ENCODE data around the gene NOX3. TPM values are rescaled to one million over a fixed set of nuclear protein-coding genes. Genes with fewer than 3 reads are reported as not detected.
"Not testable (repeated sequence)": the region's sequence is repeated elsewhere in the genome, so short reads cannot be mapped to it uniquely, and the experiment has no call there.

The NOX3 gene
- total RNA-seq, 1 donor from 2014 or later, result not detected

- H3K4me3 Mint-ChIP-seq; intact Hi-C loops (cut with micrococcal nuclease); H3K36me3 Mint-ChIP-seq (ENCODE audit: low read depth); H3K27ac Mint-ChIP-seq; H3K27me3 Mint-ChIP-seq (ENCODE audit: insufficient read depth); H3K4me1 Mint-ChIP-seq (ENCODE audit: low read depth); DNase-seq (ENCODE audit: low spot score): not testable (repeated sequence)
- H3K9me3 Mint-ChIP-seq, result peaks cover 11% of the 10 kb centered on the region
Observed at GRCh38 chr6:155362968-155363632, 92.5 kb downstream of the NOX3 start.

DNA sequence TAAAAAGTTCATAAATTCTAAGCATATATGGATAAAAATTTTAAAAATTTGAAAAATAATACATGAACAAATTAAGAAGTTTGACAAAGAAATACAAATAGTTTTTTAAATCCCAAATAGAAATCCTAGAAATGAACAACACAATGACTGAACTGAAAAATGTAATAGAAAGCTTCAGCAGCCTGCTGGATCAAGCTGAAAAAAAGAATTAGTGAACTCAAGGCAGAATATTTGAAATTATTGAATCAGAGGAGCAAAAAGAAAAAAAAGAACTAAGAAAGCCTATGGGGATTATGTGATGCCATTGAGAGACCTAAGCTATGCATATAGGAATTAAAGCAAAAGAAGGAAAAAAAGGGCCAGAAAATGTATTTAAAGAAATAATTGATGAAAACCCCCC lies 101.5 kb downstream of the NOX3 start:
- intact Hi-C loops (cut with micrococcal nuclease), result no loop called here
- Mint-ChIP-seq H3K27me3 (ENCODE audit: insufficient read depth) (peaks cover 4% of the 10 kb centered on the region), H3K27ac (no peak overlapping the region), H3K36me3 (ENCODE audit: low read depth) (peaks cover 4% of the 10 kb centered on the region), H3K4me3 (no peak overlapping the region), H3K9me3 (peaks cover 31% of the 10 kb centered on the region), H3K4me1 (ENCODE audit: low read depth) (no peaks in the 10 kb centered on the region)
- DNase-seq (ENCODE audit: low spot score), result no peak

DNA sequence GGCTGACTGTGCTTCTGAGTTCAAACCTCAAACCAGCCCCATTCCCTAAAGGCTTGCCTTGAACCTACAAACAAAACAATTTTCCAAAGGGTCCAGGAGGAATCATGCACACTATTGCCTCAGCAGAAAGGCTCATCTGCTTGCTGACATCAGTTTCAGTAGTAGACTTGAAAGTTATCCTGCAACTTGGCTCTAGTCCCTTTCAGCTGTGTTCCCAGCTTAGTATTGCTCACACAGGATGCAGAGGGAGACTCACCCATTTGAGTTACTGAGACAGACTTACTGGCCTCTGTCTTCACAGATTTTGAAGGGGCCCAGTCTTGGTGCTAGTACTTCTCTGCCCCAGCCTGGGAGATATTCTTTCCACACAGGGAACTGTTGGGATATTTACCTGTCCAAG lies 102.8 kb downstream of the NOX3 start:
- DNase-seq (ENCODE audit: low spot score), result no peak
- H3K9me3 Mint-ChIP-seq, result peaks cover 41% of the 10 kb centered on the region
- H3K27ac Mint-ChIP-seq, result no peak overlapping the region
- intact Hi-C loops (cut with micrococcal nuclease), result no loop called here
- H3K27me3 Mint-ChIP-seq (ENCODE audit: insufficient read depth), result peaks cover 2% of the 10 kb centered on the region
- H3K36me3 Mint-ChIP-seq (ENCODE audit: low read depth), result peaks cover 6% of the 10 kb centered on the region
- peaks cover 5% of the 10 kb centered on the region for H3K4me1 Mint-ChIP-seq (ENCODE audit: low read depth)
- no peak overlapping the region for H3K4me3 Mint-ChIP-seq

DNA sequence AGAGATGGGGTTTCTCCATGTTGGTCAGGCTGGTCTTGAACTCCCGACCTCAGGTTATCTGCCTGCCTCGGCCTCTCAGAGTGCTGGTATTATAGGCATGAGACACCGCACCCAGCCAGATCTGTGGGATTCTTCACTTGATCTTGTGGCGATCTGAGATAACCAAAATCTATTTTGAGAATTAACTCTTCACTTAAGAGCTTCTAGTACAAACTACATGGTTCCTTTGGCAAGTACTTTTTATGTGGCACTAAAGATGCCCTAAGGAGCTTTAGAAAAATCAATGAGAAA lies 103.6 kb downstream of the NOX3 start:
- Mint-ChIP-seq H3K4me3 (no peak overlapping the region), H3K27ac (no peak overlapping the region), H3K36me3 (ENCODE audit: low read depth) (peaks cover 6% of the 10 kb centered on the region), H3K4me1 (ENCODE audit: low read depth) (peaks cover 8% of the 10 kb centered on the region), H3K9me3 (peaks cover 49% of the 10 kb centered on the region), H3K27me3 (ENCODE audit: insufficient read depth) (peaks cover 2% of the 10 kb centered on the region)
- no peak for DNase-seq (ENCODE audit: low spot score)
- intact Hi-C loops (cut with micrococcal nuclease), result no loop called here

DNA sequence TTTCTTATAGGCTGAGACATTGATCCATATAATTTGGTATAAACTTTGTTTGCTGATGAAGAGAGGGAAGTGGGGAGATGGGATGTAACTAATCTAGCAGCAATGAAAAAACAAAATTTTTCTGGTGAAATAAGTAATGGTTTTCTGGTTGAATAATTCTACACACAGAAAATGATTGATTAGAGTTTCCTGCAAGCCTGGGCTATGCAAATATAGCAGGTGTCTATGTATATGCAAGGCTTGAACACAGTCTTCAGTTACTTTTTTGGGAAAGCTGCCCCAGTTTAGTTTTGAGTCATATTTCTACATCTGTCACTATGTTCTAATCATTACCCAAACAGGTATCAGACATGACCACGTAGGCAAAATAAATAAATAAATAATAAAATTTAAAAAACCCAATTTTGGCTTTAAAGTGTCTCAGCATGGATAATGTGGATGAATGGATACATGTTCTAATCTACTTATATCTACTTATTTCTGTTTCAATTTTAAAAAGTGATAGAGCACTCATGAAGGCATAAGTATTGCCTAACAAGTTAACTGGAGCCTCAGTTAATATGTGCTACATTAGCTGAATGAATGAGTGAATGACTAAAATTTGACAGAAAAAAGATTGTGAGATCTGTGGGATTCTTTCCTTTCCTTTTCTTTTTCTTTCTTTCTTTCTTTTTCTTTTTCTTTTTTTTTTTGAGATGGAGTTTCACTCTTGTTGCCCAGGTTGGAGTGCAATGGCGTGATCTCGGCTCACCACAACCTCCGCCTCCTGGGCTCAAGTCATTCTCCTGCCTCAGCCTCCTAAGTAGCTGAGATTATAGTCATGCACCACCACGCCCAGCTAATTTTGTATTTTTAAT lies 104.1 kb downstream of the NOX3 start:
- H3K4me1 Mint-ChIP-seq (ENCODE audit: low read depth), result peaks cover 8% of the 10 kb centered on the region
- H3K36me3 Mint-ChIP-seq (ENCODE audit: low read depth), result peaks cover 6% of the 10 kb centered on the region
- H3K27ac Mint-ChIP-seq, result no peak overlapping the region

DNA sequence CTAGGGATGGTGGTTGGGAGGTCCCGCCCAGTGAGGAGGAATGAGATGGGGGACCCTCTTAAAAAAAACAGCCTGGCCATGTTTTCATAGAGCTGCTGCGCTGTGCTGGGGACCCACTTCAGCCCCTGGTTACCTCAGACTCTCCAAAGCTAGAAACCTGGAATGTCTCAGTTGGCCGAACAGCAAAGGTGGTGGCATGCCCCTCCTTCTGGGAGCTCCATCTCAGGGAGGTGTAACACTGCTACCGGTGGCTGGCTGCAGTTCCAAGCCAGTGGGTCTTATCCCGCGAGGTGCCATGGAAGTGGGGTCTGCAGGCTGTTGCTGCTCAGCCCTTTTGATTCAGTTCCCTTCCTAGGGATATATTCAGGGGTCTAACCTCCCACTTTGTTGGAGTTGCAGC lies 105.7 kb downstream of the NOX3 start:
- no peak for DNase-seq (ENCODE audit: low spot score)
- Mint-ChIP-seq H3K4me1 (ENCODE audit: low read depth) (peaks cover 8% of the 10 kb centered on the region), H3K9me3 (peaks cover 62% of the 10 kb centered on the region), H3K36me3 (ENCODE audit: low read depth) (peaks cover 9% of the 10 kb centered on the region), H3K4me3 (no peak overlapping the region), H3K27me3 (ENCODE audit: insufficient read depth) (peaks cover 2% of the 10 kb centered on the region), H3K27ac (no peak overlapping the region)
- intact Hi-C loops (cut with micrococcal nuclease), result no loop called here

More for the DNA sequence above, 104.1 kb downstream of the NOX3 start:
- DNase-seq (ENCODE audit: low spot score), result no peak
- H3K9me3 Mint-ChIP-seq, result peaks cover 55% of the 10 kb centered on the region
- no peak overlapping the region for H3K4me3 Mint-ChIP-seq
- peaks cover 2% of the 10 kb centered on the region for H3K27me3 Mint-ChIP-seq (ENCODE audit: insufficient read depth)
- intact Hi-C loops (cut with micrococcal nuclease), result no loop called here

- peaks cover 58% of the 10 kb centered on the region for H3K9me3 Mint-ChIP-seq
Observed at GRCh38 chr6:155349129-155349528, 106.5 kb downstream of the NOX3 start.

DNA sequence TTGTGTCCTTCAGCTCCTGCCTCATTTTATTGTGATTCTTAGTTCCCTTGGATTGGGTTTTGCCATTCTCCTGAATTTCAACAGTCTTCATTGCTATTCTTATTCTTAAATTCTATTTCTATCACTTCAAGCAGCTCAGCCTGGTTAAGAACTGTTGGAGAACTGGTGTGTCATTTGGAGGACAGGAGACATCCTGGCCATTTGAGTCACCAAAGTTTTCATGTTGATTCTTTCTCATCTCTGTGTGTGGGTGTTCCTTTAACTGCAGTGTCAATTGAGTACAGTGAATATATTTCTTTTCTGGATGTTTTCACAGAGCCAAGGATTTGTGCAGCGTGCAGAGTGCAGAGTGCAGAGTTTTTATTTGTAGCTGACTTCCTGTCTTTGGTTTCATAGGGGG lies 107.8 kb downstream of the NOX3 start:
- no peak for DNase-seq (ENCODE audit: low spot score)
- no peak overlapping the region for H3K4me3 Mint-ChIP-seq
- H3K27ac Mint-ChIP-seq, result peak overlapping the region; percentile 41
- H3K36me3 Mint-ChIP-seq (ENCODE audit: low read depth), result peaks cover 5% of the 10 kb centered on the region
- intact Hi-C loops (cut with micrococcal nuclease), result no loop called here
- no peaks in the 10 kb centered on the region for H3K27me3 Mint-ChIP-seq (ENCODE audit: insufficient read depth)
- peaks cover 8% of the 10 kb centered on the region for H3K4me1 Mint-ChIP-seq (ENCODE audit: low read depth)
- H3K9me3 Mint-ChIP-seq, result peaks cover 56% of the 10 kb centered on the region

More at GRCh38 chr6:155349129-155349528, 106.5 kb downstream of the NOX3 start:
- peaks cover 8% of the 10 kb centered on the region for H3K4me1 Mint-ChIP-seq (ENCODE audit: low read depth)
- H3K27ac Mint-ChIP-seq, result no peak overlapping the region
- H3K36me3 Mint-ChIP-seq (ENCODE audit: low read depth), result peaks cover 6% of the 10 kb centered on the region
- H3K4me3 Mint-ChIP-seq, result no peak overlapping the region
- DNase-seq (ENCODE audit: low spot score), result no peak
- H3K27me3 Mint-ChIP-seq (ENCODE audit: insufficient read depth), result no peaks in the 10 kb centered on the region
- intact Hi-C loops (cut with micrococcal nuclease), result no loop called here

- no peaks in the 10 kb centered on the region for H3K27me3 Mint-ChIP-seq (ENCODE audit: insufficient read depth)
- intact Hi-C loops (cut with micrococcal nuclease), result no loop called here
- H3K36me3 Mint-ChIP-seq (ENCODE audit: low read depth), result peaks cover 5% of the 10 kb centered on the region
- H3K9me3 Mint-ChIP-seq, result peaks cover 56% of the 10 kb centered on the region
- no peak for DNase-seq (ENCODE audit: low spot score)
- H3K27ac Mint-ChIP-seq, result no peak overlapping the region
- peaks cover 8% of the 10 kb centered on the region for H3K4me1 Mint-ChIP-seq (ENCODE audit: low read depth)
- no peak overlapping the region for H3K4me3 Mint-ChIP-seq
Observed at GRCh38 chr6:155346957-155347356, 108.7 kb downstream of the NOX3 start.

Other genes with a start within 250 kb of the NOX3 start
- gene CLDN20, start 191.8 kb downstream of the NOX3 start, total RNA-seq, result 0.29 TPM in 1 of 2 replicates, not detected in the other
- 27.7 and 31.2 TPM in 2 replicates for gene TFB1M, start 141.4 kb downstream of the NOX3 start, total RNA-seq

All from activated T-helper 1 cell treated with anti-CD3 and anti-CD28 coated beads, Interleukin-12 subunit alpha, Interleukin-12 subunit beta, Interleukin-2, Interleukin-4 antibody, amounts not matched to agents 30 ng/mL and 10 ng/mL and 1 ng/mL, durations not matched to agents 14 hours and 24 hours and 36 hours (primary cell).